CD1c-positive myeloid dendritic cell (primary cell): Measurements from ENCODE around the gene SPTB.

Source experiments
- DNase-seq: peaks from one replicate; pipeline ENCODE4 v3.0.0-alpha.2; 2016; ENCODE audit errors: extremely low spot score

Gene SPTB

GRCh38 chr14:64729386-64730060, 150.2 kb downstream of the SPTB start:
- DNase-seq = no peak

- DNase-seq = no peak
Observed at GRCh38 chr14:64728856-64729255, 150.9 kb downstream of the SPTB start.

GRCh38 chr14:64728106-64728505, 151.6 kb downstream of the SPTB start:
- no peak for DNase-seq

GRCh38 chr14:64727551-64728071, 152.1 kb downstream of the SPTB start:
- DNase-seq = no peak

- DNase-seq = no peak
Observed at GRCh38 chr14:64726585-64726890, 153.2 kb downstream of the SPTB start.

GRCh38 chr14:64725879-64726584, 153.7 kb downstream of the SPTB start:
- no peak for DNase-seq

GRCh38 chr14:64725261-64725815, 154.4 kb downstream of the SPTB start:
- DNase-seq = no peak

- no peak for DNase-seq
Observed at GRCh38 chr14:64724578-64724930, 155.2 kb downstream of the SPTB start.

- DNase-seq = no peak
Observed at GRCh38 chr14:64723691-64724577, 155.8 kb downstream of the SPTB start.

- DNase-seq = no peak
Observed at GRCh38 chr14:64722842-64723447, 156.8 kb downstream of the SPTB start.

GRCh38 chr14:64721899-64722298, 157.8 kb downstream of the SPTB start:
- DNase-seq = no peak

GRCh38 chr14:64721391-64721791, 158.3 kb downstream of the SPTB start:
- DNase-seq = no peak

- peak; percentile 43 for DNase-seq
Observed at GRCh38 chr14:64720131-64720576, 159.6 kb downstream of the SPTB start.

GRCh38 chr14:64719601-64720000, 160.1 kb downstream of the SPTB start:
- no peak for DNase-seq

GRCh38 chr14:64718762-64719161, 160.9 kb downstream of the SPTB start:
- no peak for DNase-seq

- DNase-seq = no peak
Observed at GRCh38 chr14:64717870-64718269, 161.8 kb downstream of the SPTB start.

GRCh38 chr14:64715628-64716412, 163.9 kb downstream of the SPTB start:
- no peak for DNase-seq

GRCh38 chr14:64715146-64715627, 164.5 kb downstream of the SPTB start:
- DNase-seq = no peak

- DNase-seq = no peak
Observed at GRCh38 chr14:64714432-64715025, 165.2 kb downstream of the SPTB start.

- DNase-seq = no peak
Observed at GRCh38 chr14:64713677-64714076, 166.0 kb downstream of the SPTB start.
